Measurements from ENCODE around the gene SH2D4B.
"Not testable (repeated sequence)": the region's sequence is repeated elsewhere in the genome, so short reads cannot be mapped to it uniquely, and the experiment has no call there.

The SH2D4B gene

DNA sequence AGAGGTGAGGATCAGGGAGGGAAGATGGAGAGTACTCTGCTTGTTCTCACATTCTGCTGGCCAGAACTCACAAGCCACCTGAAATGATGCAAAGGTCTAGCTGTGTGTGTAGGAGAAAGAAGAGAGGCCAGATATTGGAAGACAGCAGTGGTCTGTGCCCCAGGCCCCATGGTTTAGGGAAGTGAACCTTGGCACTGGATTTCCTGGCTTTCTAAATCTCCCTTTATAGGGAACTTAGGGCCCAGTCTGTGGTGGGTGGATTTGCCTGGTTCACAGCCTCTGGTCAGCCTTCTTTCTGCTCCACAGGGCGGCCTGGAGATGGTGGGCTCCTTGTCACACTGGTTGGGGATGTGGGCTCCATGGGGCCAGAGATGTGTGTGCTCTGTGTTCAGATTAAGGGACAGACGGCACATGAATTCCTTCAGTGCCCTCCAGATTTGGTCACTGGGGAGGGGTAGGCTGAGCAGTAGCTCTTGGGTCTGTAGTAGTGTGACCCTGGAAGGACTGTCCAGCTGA lies 9.5 kb upstream of the SH2D4B start:
- Histone ChIP-seq H3K36me3 (ENCODE audit: insufficient read depth, insufficient read length, low read length) (no peaks in the 10 kb centered on the region), H3K9ac (ENCODE audit: insufficient read length, low read depth) (no peak overlapping the region), H3K9me3 (ENCODE audit: insufficient read depth, low read length) (no peaks in the 10 kb centered on the region), H3K4me1 (ENCODE audit: insufficient read depth, insufficient read length) (no peaks in the 10 kb centered on the region), H3K27me3 (ENCODE audit: insufficient read depth, insufficient read length) (no peaks in the 10 kb centered on the region), H3K4me3 (ENCODE audit: insufficient read length, low read depth) (no peak overlapping the region)
- DNase-seq (ENCODE audit: low read depth, low spot score): no peak
- TF ChIP-seq YY1 (IDR thresholded peaks at IDR 0.05; ENCODE audit: insufficient read depth, insufficient read length): no peak
- no peak for TF ChIP-seq SUZ12 (IDR thresholded peaks at IDR 0.05; ENCODE audit: extremely low read depth, insufficient read depth, insufficient read length)
- no peak for TF ChIP-seq ZNF274 (IDR thresholded peaks at IDR 0.05; ENCODE audit: low read depth, low read length)

DNA sequence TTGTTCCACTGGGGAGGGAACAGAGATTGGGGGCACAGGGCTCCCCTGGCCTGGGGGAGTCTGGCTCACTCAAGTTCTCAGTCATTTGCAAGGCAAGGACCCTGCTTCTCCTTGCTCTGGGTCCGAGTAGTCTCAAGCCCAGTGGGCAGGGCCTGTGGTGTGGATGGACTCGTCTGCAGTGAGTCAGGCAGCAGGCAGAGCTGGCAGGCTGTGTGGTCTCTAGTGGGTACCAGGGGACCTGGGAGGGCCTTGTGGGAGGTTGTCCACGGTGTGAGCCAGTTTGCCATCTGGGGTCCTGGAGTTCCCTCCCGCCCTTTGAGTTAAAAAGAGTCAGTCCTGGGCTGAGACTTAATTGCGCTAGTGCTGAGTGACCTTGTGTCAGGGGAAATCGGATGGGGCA lies 8.8 kb upstream of the SH2D4B start:
- Histone ChIP-seq H3K9me3 (ENCODE audit: insufficient read depth, low read length) (no peaks in the 10 kb centered on the region), H3K36me3 (ENCODE audit: insufficient read depth, insufficient read length, low read length) (no peaks in the 10 kb centered on the region), H3K9ac (ENCODE audit: insufficient read length, low read depth) (no peak overlapping the region), H3K27me3 (ENCODE audit: insufficient read depth, insufficient read length) (no peaks in the 10 kb centered on the region), H3K4me1 (ENCODE audit: insufficient read depth, insufficient read length) (no peaks in the 10 kb centered on the region), H3K4me3 (ENCODE audit: insufficient read length, low read depth) (no peak overlapping the region)
- TF ChIP-seq ZNF274 (IDR thresholded peaks at IDR 0.05; ENCODE audit: low read depth, low read length) (no peak), YY1 (IDR thresholded peaks at IDR 0.05; ENCODE audit: insufficient read depth, insufficient read length) (no peak), SUZ12 (IDR thresholded peaks at IDR 0.05; ENCODE audit: extremely low read depth, insufficient read depth, insufficient read length) (no peak)
- DNase-seq (ENCODE audit: low read depth, low spot score): no peak

DNA sequence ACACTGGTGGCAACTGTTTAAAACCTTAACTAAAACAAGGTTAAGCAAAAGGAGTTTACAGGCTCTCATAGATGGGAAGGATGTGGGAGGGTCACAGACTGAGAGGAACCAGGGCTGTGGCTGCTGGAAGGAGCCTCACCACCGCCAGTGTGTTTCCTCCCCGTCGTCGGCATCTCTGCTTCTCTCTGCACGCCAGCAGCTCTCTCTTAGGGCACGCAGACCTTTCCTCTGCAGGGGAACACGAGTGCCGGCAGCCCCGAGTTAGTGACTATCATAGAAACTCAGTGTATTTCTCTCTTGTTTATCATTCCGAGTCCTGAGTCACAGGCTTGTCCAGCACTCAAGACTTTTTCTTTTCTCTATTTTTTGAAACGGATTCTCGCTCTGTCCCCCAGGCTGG lies 8.1 kb upstream of the SH2D4B start:
- Histone ChIP-seq H3K36me3 (ENCODE audit: insufficient read depth, insufficient read length, low read length) (no peaks in the 10 kb centered on the region), H3K9me3 (ENCODE audit: insufficient read depth, low read length) (no peaks in the 10 kb centered on the region), H3K4me3 (ENCODE audit: insufficient read length, low read depth) (no peak overlapping the region), H3K4me1 (ENCODE audit: insufficient read depth, insufficient read length) (no peaks in the 10 kb centered on the region), H3K9ac (ENCODE audit: insufficient read length, low read depth) (no peak overlapping the region), H3K27me3 (ENCODE audit: insufficient read depth, insufficient read length) (no peaks in the 10 kb centered on the region)
- DNase-seq (ENCODE audit: low read depth, low spot score): no peak
- TF ChIP-seq SUZ12 (IDR thresholded peaks at IDR 0.05; ENCODE audit: extremely low read depth, insufficient read depth, insufficient read length) (no peak), ZNF274 (IDR thresholded peaks at IDR 0.05; ENCODE audit: low read depth, low read length) (no peak), YY1 (IDR thresholded peaks at IDR 0.05; ENCODE audit: insufficient read depth, insufficient read length) (no peak)

DNA sequence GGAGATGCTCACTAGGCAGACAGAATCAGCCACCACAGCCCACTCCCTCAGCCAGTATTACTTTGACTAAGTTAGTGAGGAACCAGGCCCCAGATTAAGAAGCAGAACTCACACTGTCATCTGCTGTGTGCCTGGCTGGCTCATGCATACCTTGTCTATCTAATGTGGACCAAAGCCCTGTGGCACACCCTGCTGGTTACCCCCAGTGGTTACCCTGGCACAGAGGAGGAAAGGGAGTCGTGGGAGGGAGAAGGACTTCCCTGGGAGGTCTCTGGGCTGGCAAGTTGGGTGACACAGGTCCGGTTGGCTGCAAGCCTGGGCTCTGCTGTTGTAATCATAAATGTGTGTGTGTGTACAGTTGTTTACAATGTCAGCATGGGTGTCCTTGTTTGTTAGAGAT lies 7.5 kb upstream of the SH2D4B start:
- Histone ChIP-seq H3K9me3 (ENCODE audit: insufficient read depth, low read length) (no peaks in the 10 kb centered on the region), H3K27me3 (ENCODE audit: insufficient read depth, insufficient read length) (no peaks in the 10 kb centered on the region), H3K4me3 (ENCODE audit: insufficient read length, low read depth) (no peak overlapping the region), H3K4me1 (ENCODE audit: insufficient read depth, insufficient read length) (no peaks in the 10 kb centered on the region), H3K36me3 (ENCODE audit: insufficient read depth, insufficient read length, low read length) (no peaks in the 10 kb centered on the region), H3K9ac (ENCODE audit: insufficient read length, low read depth) (no peak overlapping the region)
- no peak for DNase-seq (ENCODE audit: low read depth, low spot score)
- TF ChIP-seq ZNF274 (IDR thresholded peaks at IDR 0.05; ENCODE audit: low read depth, low read length): no peak
- TF ChIP-seq YY1 (IDR thresholded peaks at IDR 0.05; ENCODE audit: insufficient read depth, insufficient read length): no peak
- TF ChIP-seq SUZ12 (IDR thresholded peaks at IDR 0.05; ENCODE audit: extremely low read depth, insufficient read depth, insufficient read length): no peak

DNA sequence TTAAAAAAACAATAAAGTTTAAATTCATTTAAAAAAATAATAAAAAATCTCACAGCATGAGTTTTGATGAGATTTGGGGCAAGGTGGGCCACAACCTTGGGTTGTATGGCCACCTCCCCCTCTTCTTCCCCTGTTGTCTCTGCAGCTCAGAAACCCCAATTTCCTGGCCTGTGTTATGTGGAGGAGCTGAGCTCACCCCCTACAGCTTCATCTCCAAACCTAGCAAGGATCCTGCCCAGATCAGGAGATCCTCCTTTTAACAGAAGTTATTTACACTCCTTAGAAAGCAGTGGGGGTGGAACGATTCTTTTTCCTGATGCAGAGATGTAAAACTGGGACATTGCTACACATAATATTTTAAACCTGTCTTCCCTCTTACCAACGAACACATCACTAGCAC lies 6.9 kb upstream of the SH2D4B start:
- Histone ChIP-seq H3K9ac (ENCODE audit: insufficient read length, low read depth) (no peak overlapping the region), H3K4me3 (ENCODE audit: insufficient read length, low read depth) (no peak overlapping the region), H3K27me3 (ENCODE audit: insufficient read depth, insufficient read length) (no peaks in the 10 kb centered on the region), H3K9me3 (ENCODE audit: insufficient read depth, low read length) (no peaks in the 10 kb centered on the region), H3K36me3 (ENCODE audit: insufficient read depth, insufficient read length, low read length) (no peaks in the 10 kb centered on the region), H3K4me1 (ENCODE audit: insufficient read depth, insufficient read length) (no peaks in the 10 kb centered on the region)
- no peak for DNase-seq (ENCODE audit: low read depth, low spot score)
- TF ChIP-seq YY1 (IDR thresholded peaks at IDR 0.05; ENCODE audit: insufficient read depth, insufficient read length) (no peak), SUZ12 (IDR thresholded peaks at IDR 0.05; ENCODE audit: extremely low read depth, insufficient read depth, insufficient read length) (no peak), ZNF274 (IDR thresholded peaks at IDR 0.05; ENCODE audit: low read depth, low read length) (no peak)

DNA sequence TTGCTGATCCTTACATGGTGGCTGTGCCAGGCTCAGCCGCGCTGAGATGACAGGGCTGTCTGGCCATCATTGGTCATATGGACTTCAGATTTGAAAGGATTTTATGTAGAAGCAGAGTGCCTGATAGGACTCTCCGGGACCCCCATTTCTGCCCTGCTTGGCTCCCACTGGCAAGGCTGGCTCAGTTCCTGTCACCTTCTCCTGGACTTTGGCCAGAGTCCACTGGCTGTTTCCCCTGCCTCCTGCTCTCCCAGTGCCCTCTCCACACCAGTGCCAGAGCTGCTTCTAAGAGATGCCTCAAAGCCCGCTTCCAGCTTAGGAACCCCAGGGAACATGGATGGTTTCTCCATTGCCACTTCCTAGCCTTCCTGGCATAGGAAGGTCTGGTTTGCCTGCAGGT lies 5.1 kb upstream of the SH2D4B start:
- TF ChIP-seq ZNF274 (IDR thresholded peaks at IDR 0.05; ENCODE audit: low read depth, low read length): no peak
- no peak for TF ChIP-seq SUZ12 (IDR thresholded peaks at IDR 0.05; ENCODE audit: extremely low read depth, insufficient read depth, insufficient read length)
- TF ChIP-seq YY1 (IDR thresholded peaks at IDR 0.05; ENCODE audit: insufficient read depth, insufficient read length): no peak
- H3K36me3 ChIP-seq (ENCODE audit: insufficient read depth, insufficient read length, low read length): no peaks in the 10 kb centered on the region
- H3K9me3 ChIP-seq (ENCODE audit: insufficient read depth, low read length): no peaks in the 10 kb centered on the region
- H3K4me3 ChIP-seq (ENCODE audit: insufficient read length, low read depth): no peak overlapping the region
- H3K27me3 ChIP-seq (ENCODE audit: insufficient read depth, insufficient read length): no peaks in the 10 kb centered on the region
- DNase-seq (ENCODE audit: low read depth, low spot score): no peak
- no peaks in the 10 kb centered on the region for H3K4me1 ChIP-seq (ENCODE audit: insufficient read depth, insufficient read length)
- no peak overlapping the region for H3K9ac ChIP-seq (ENCODE audit: insufficient read length, low read depth)

DNA sequence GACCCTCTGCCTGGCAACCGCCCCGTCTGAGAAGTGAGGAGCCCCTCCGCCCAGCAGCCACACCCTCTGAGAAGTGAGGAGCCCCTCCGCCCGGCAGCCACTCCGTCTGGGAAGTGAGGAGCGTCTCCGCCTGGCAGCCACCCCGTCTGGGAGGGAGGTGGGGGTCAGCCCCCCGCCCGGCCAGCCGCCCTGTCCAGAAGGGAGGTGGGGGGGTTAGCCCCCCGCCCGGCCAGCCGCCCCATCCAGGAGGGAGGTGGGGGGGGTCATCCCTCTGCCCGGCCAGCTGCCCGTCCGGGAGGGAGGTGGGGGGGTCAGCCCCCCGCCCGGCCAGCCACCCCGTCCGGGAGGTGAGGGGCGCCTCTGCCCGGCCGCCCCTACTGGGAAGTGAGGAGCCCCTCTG lies 3.6 kb upstream of the SH2D4B start:
- H3K27me3 ChIP-seq (ENCODE audit: insufficient read depth, insufficient read length); H3K9ac ChIP-seq (ENCODE audit: insufficient read length, low read depth); H3K4me1 ChIP-seq (ENCODE audit: insufficient read depth, insufficient read length); DNase-seq (ENCODE audit: low read depth, low spot score); H3K9me3 ChIP-seq (ENCODE audit: insufficient read depth, low read length); H3K36me3 ChIP-seq (ENCODE audit: insufficient read depth, insufficient read length, low read length); H3K4me3 ChIP-seq (ENCODE audit: insufficient read length, low read depth): not testable (repeated sequence)

DNA sequence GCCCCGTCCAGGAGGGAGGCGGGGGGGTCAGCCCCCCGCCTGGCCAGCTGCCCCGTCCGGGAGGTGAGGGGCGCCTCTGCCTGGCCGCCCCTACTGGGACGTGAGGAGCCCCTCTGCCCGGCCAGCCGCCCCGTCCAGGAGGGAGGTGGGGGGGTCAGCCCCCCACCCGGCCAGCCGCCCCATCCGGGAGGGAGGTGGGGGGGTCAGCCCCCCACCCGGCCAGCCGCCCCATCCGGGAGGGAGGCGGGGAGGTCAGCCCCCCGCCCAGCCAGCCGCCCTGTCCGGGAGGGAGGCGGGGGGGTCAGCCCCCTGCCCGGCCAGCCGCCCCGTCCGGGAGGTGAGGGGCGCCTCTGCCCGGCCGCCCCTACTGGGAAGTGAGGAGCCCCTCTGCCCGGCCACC lies 3.1 kb upstream of the SH2D4B start:
- not testable (repeated sequence) for H3K4me1 ChIP-seq (ENCODE audit: insufficient read depth, insufficient read length); DNase-seq (ENCODE audit: low read depth, low spot score); H3K9me3 ChIP-seq (ENCODE audit: insufficient read depth, low read length); H3K4me3 ChIP-seq (ENCODE audit: insufficient read length, low read depth); H3K27me3 ChIP-seq (ENCODE audit: insufficient read depth, insufficient read length); H3K36me3 ChIP-seq (ENCODE audit: insufficient read depth, insufficient read length, low read length); H3K9ac ChIP-seq (ENCODE audit: insufficient read length, low read depth)
